IMR-90 (cell line): Measurements from ENCODE around the gene CEP70. TPM values are rescaled to one million over a fixed set of nuclear protein-coding genes. Genes with fewer than 3 reads are reported as not detected.
"Not testable (repeated sequence)": the region's sequence is repeated elsewhere in the genome, so short reads cannot be mapped to it uniquely, and the experiment has no call there.

ENCODE experiments used
- ATAC-seq: fragments of 200-7000 bp; cut with Tn5 transposase; 2 replicates; pipeline ENCODE4 v1.9.1; 2020; ENCODE audit warnings: low read depth, mild to moderate bottlenecking, moderate library complexity
- BruUV-seq: library from RNA; stranded (reverse); fragments of 400-500 nt; replicated peaks from 2 replicates; lab custom pipeline; 2021; lab: Mats Ljungman, UMichigan
- CTCF ChIA-PET: fragments of 300-600 bp; formaldehyde crosslinking; extraction: SDS; loops from one replicate; lab custom pipeline; 2021; ENCODE audit warnings: antibody characterized with exemption; lab: Yijun Ruan, JAX
- POLR2A ChIA-PET: fragments of 300-600 bp; sonication (Branson Sonifier 250); formaldehyde crosslinking; loops from one replicate; lab custom pipeline; 2022; ENCODE audit warnings: antibody characterized with exemption; ENCODE audit not compliant: unreplicated experiment; lab: Charles Lee
- DNase-seq: peaks from one replicate; pipeline ENCODE4 v3.0.0; 2013
- H2AFZ ChIP-seq: replicated peaks from 2 replicates; pipeline ENCODE3; 2013; ENCODE audit warnings: low read length, mild to moderate bottlenecking; ENCODE audit not compliant: poor library complexity
- H2AK5ac ChIP-seq: 2 replicates; pipeline ENCODE4 v1.6.1; 2013; ENCODE audit warnings: low read depth, low read length, inconsistent platforms
- H2AK9ac ChIP-seq: replicated peaks from 2 replicates; pipeline ENCODE3; 2013; ENCODE audit warnings: mild to moderate bottlenecking, low read depth, low read length, moderate library complexity; ENCODE audit not compliant: poor library complexity
- H2BK120ac ChIP-seq: 2 replicates; pipeline ENCODE4 v1.6.1; 2013; ENCODE audit warnings: low read depth, low read length, inconsistent platforms
- H2BK15ac ChIP-seq: 3 replicates; pipeline ENCODE4 v1.6.1; 2013; ENCODE audit warnings: low read depth, low read length, inconsistent platforms
- H2BK20ac ChIP-seq: 2 replicates; pipeline ENCODE4 v1.6.1; 2013; ENCODE audit warnings: low read depth, mild to moderate bottlenecking, inconsistent platforms, low read length, moderate library complexity
- H2BK5ac ChIP-seq: 2 replicates; pipeline ENCODE4 v1.6.1; 2013; ENCODE audit warnings: mild to moderate bottlenecking, low read depth, low read length, inconsistent platforms; ENCODE audit not compliant: poor library complexity, severe bottlenecking
- H3K14ac ChIP-seq: replicated peaks from 2 replicates; pipeline ENCODE4 v1.6.1; 2013; ENCODE audit warnings: low read depth, low read length, inconsistent platforms
- H3K18ac ChIP-seq: 2 replicates; pipeline ENCODE4 v1.6.1; 2013; ENCODE audit warnings: low read depth, low read length, control low read depth
- H3K23ac ChIP-seq: 2 replicates; pipeline ENCODE4 v1.6.1; 2013; ENCODE audit warnings: low read depth, low read length, inconsistent platforms
- H3K27ac ChIP-seq: 2 replicates; pipeline ENCODE4 v1.5.1; 2013; ENCODE audit warnings: mild to moderate bottlenecking, control low read depth, low read length; ENCODE audit not compliant: insufficient read depth
- H3K27me3 ChIP-seq: 2 replicates; pipeline ENCODE4 v1.6.1; 2013; ENCODE audit warnings: low read length; ENCODE audit not compliant: control insufficient read depth, insufficient read depth
- H3K36me3 ChIP-seq: 2 replicates; pipeline ENCODE4 v1.6.1; 2013; ENCODE audit warnings: low read length, mixed read lengths; ENCODE audit not compliant: control insufficient read depth, insufficient read depth
- H3K4ac ChIP-seq: 2 replicates; pipeline ENCODE4 v1.6.1; 2013; ENCODE audit warnings: low read depth, low read length, inconsistent platforms
- H3K4me1 ChIP-seq: 2 replicates; pipeline ENCODE4 v1.6.1; 2013; ENCODE audit warnings: low read length, mixed read lengths; ENCODE audit not compliant: control insufficient read depth, insufficient read depth
- H3K4me2 ChIP-seq: 2 replicates; pipeline ENCODE4 v1.6.1; 2013; ENCODE audit warnings: low read depth, mild to moderate bottlenecking, control low read depth, low read length, moderate library complexity
- H3K4me3 ChIP-seq: 2 replicates; pipeline ENCODE4 v1.5.1; 2013; ENCODE audit warnings: low read depth, mild to moderate bottlenecking, control low read depth, low read length, moderate library complexity; ENCODE audit not compliant: insufficient read depth
- H3K56ac ChIP-seq: 2 replicates; pipeline ENCODE4 v1.6.1; 2013; ENCODE audit warnings: low read length, inconsistent platforms; ENCODE audit not compliant: insufficient read depth; ENCODE audit errors: extremely low read depth
- H3K79me1 ChIP-seq, 2 experiments: 2 replicates each; pipeline ENCODE4 v1.6.1; 2013; ENCODE audit warnings: low read length in 2 of 2, inconsistent platforms in 1 of 2, low read depth in 1 of 2
- H3K9ac ChIP-seq: 2 replicates; pipeline ENCODE4 v1.6.1; 2013; ENCODE audit warnings: low read depth, low read length, control low read depth
- H3K9me1 ChIP-seq: 2 replicates; pipeline ENCODE4 v1.6.1; 2013; ENCODE audit warnings: low read length, inconsistent platforms; ENCODE audit not compliant: insufficient read depth
- H3K9me3 ChIP-seq: 2 replicates; pipeline ENCODE4 v1.6.1; 2013; ENCODE audit warnings: low read length; ENCODE audit not compliant: control insufficient read depth, insufficient read depth
- H4K20me1 ChIP-seq: 2 replicates; pipeline ENCODE4 v1.6.1; 2013; ENCODE audit warnings: low read length, inconsistent platforms; ENCODE audit not compliant: insufficient read depth
- H4K5ac ChIP-seq: 2 replicates; pipeline ENCODE4 v1.6.1; 2013; ENCODE audit warnings: mild to moderate bottlenecking, low read depth, low read length, control low read depth
- H4K8ac ChIP-seq, 2 experiments: 2 replicates each; pipeline ENCODE4 v1.6.1; 2013; ENCODE audit warnings: low read depth in 2 of 2, low read length in 2 of 2, control low read depth in 1 of 2, inconsistent platforms in 1 of 2
- H4K91ac ChIP-seq: 2 replicates; pipeline ENCODE4 v1.6.1; 2013; ENCODE audit warnings: low read depth, low read length, inconsistent platforms; ENCODE audit not compliant: insufficient read depth
- CEBPB ChIP-seq: IDR thresholded peaks from 2 replicates; pipeline ENCODE4 v1.6.1; 2012; ENCODE audit warnings: low read depth, low read length, improper control_type of control experiment
- POLR2A ChIP-seq: IDR thresholded peaks from 2 replicates; pipeline ENCODE4 v1.6.1; 2012; ENCODE audit warnings: mild to moderate bottlenecking, low read depth, low read length
- WGBS, 2 experiments: methylation state at CpG; one replicate each; pipeline versions ENCODE4 v1.1.5 to v1.1.7; 2013; ENCODE audit warnings: missing lambda C conversion rate in 2 of 2; ENCODE audit not compliant: insufficient read length in 1 of 2; ENCODE audit errors: extremely low coverage in 2 of 2; 5-methylcytosine and 5-hydroxymethylcytosine counted together
- dilution Hi-C: fragments of 300-500 bp; cut with HindIII; formaldehyde crosslinking; loops from one replicate; pipeline ENCODE4 v1.14.3; 2018; ENCODE audit warnings: low sequenced_read_pairs; ENCODE audit not compliant: unreplicated experiment
- in situ Hi-C: fragments of 300-500 bp; cut with MboI; formaldehyde crosslinking; loops from 3 replicates; pipeline ENCODE4 v1.14.3; 2019; ENCODE audit warnings: low sequenced_read_pairs, inconsistent platforms, mixed read lengths
- intact Hi-C: fragments of 100-400 bp; cut with micrococcal nuclease; formaldehyde crosslinking; loops from 2 replicates; pipeline ENCODE4 v1.10.0; 2022
- polyA plus RNA-seq, 3 experiments: library from polyadenylated mRNA; depleted of rRNA; stranded (reverse); fragments of >200 nt; gene quantifications; 2 replicates each; pipeline ENCODE4 v1.2.3, GENCODE V29; 2012; ENCODE audit warnings: low replicate concordance in 1 of 3
- total RNA-seq: library from RNA; depleted of rRNA; stranded (reverse); fragments of >200 nt; gene quantifications from 2 replicates; pipeline ENCODE4 v1.2.3, GENCODE V29; 2012

Gene CEP70
- total and polyA plus RNA-seq, 2 of the 4 experiments (the other 2 are of a cell fraction): 4.6 to 11.1 TPM

- peak within 1 kb of the TSS; percentile 63 for H3K4me3 ChIP-seq
Measured at GRCh38 chr3:138608322-138609135, 14.5 kb upstream of the CEP70 start, which contains the start of gene FAIM. TSS of gene FAIM (plus strand) at chr3:138608771. CDS start at chr3:138619727, 10,956 bp downstream.

GRCh38 chr3:138604106-138604595, 10.1 kb upstream of the CEP70 start:
- H3K4me2 ChIP-seq, H3K79me1 ChIP-seq, H3K36me3 ChIP-seq, dilution Hi-C loops, H3K18ac ChIP-seq, H3K9me1 ChIP-seq, H2BK5ac ChIP-seq, ATAC-seq, H3K4ac ChIP-seq, H3K27me3 ChIP-seq, H3K14ac ChIP-seq, CTCF ChIA-PET, H4K8ac ChIP-seq, H3K9ac ChIP-seq, in situ Hi-C loops, H3K9me3 ChIP-seq, H2AK5ac ChIP-seq, H2BK15ac ChIP-seq, DNase-seq, H2BK120ac ChIP-seq, H4K20me1 ChIP-seq, BruUV-seq, H2AFZ ChIP-seq, H3K23ac ChIP-seq, intact Hi-C loops, H3K4me3 ChIP-seq, H4K91ac ChIP-seq, H3K27ac ChIP-seq, POLR2A ChIA-PET, H3K56ac ChIP-seq, H2BK20ac ChIP-seq, H3K4me1 ChIP-seq, H2AK9ac ChIP-seq, H4K5ac ChIP-seq: not testable (repeated sequence)
- no CpG with 5 or more reads among the region's 5 CpGs for WGBS, 2 experiments

More at GRCh38 chr3:138608322-138609135, 14.5 kb upstream of the CEP70 start, which contains the start of gene FAIM:
- Histone ChIP-seq H3K14ac (peak within 1 kb of the TSS; percentile 59), H4K5ac (peak within 1 kb of the TSS; percentile 96), H3K56ac (peak within 1 kb of the TSS; percentile 91), H2BK15ac (peak within 1 kb of the TSS; percentile 41; the same call in 1 of the 3 replicates), H3K4ac (peak within 1 kb of the TSS; percentile 80), H3K4me1 (peaks cover 5% of the 10 kb centered on the region), H4K20me1 (no peaks in the 10 kb centered on the region), H3K9me1 (0 out of 2 replicates have a peak, but pooled peaks cover 7% of the 10 kb centered on the region), H3K23ac (peak within 1 kb of the TSS; percentile 92), H3K36me3 (no peaks in the 10 kb centered on the region), H3K27me3 (no peaks in the 10 kb centered on the region; the same call in 1 of the 2 replicates), H3K9ac (peak within 1 kb of the TSS; percentile 91), H2BK120ac (peak within 1 kb of the TSS; percentile 44), H4K91ac (peak within 1 kb of the TSS; percentile 75), H2BK5ac (peak within 1 kb of the TSS; percentile 67), H2AK9ac (peak within 1 kb of the TSS; percentile 97), H3K9me3 (no peaks in the 10 kb centered on the region), H2AFZ (peak within 1 kb of the TSS; percentile 99), H2AK5ac (peak within 1 kb of the TSS; percentile 64), H3K18ac (peak within 1 kb of the TSS; percentile 89), H4K8ac (peak within 1 kb of the TSS; percentile 75 to 97), H3K79me1 (peaks cover 0 to 17% of the 10 kb centered on the region in 2 experiments; a peak in 3 of 4 replicates), H2BK20ac (0 out of 2 replicates have a peak within 1 kb of the TSS, but pooled peaks have one; percentile 1), H3K27ac (peak within 1 kb of the TSS; percentile 79), H3K4me2 (peak within 1 kb of the TSS; percentile 91)
- CTCF ChIA-PET: no interaction called here
- intact Hi-C loops (loop anchor here (5.0 kb wide), 1 partner anchor 84 kb away; no protein-coding TSS in a partner anchor), dilution Hi-C loops (no loop called here), in situ Hi-C loops (no loop called here)
- POLR2A ChIA-PET: interaction anchor here (0.6 kb wide), 1 partner anchor 186 kb away, joined by 3 read pairs; no protein-coding TSS in a partner anchor
- ATAC-seq: peak; percentile 91
- 2% methylated on average over 49 of the region's 68 CpGs; no CpG with 5 or more reads in 1 of the 2 experiments for WGBS, 2 experiments
- BruUV-seq: no TSS peak
- peak; percentile 62 for DNase-seq
- peak; percentile 51; the same call in 1 of the 2 replicates for TF ChIP-seq POLR2A
- TF ChIP-seq CEBPB: no peak
